GM18858 (cell line): ENCODE measurements around the gene FBN1.
A peak's percentile ranks its signal among the peaks of the same experiment; 100 is the strongest.

Experiments used
- ATAC-seq: cut with Tn5 transposase; IDR thresholded peaks from one replicate; pipeline ENCODE4 v1.9.1; 2021; ENCODE audit not compliant: unreplicated experiment

Gene FBN1

GRCh38 chr15:48652510-48653076, 7.1 kb upstream of the FBN1 start:
- ATAC-seq = no peak

GRCh38 chr15:48650931-48651330, 5.4 kb upstream of the FBN1 start:
- ATAC-seq = no peak

- no peak for ATAC-seq
Observed at GRCh38 chr15:48647962-48648361, 2.5 kb upstream of the FBN1 start.

GRCh38 chr15:48646331-48646730, 822 bp upstream of the FBN1 start:
- no peak for ATAC-seq

GRCh38 chr15:48644827-48645557, 517 bp downstream of the FBN1 start:
- ATAC-seq = peak; percentile 39

GRCh38 chr15:48644467-48644826, 1.1 kb downstream of the FBN1 start:
- no peak for ATAC-seq

GRCh38 chr15:48643776-48644466, 1.6 kb downstream of the FBN1 start:
- ATAC-seq = no peak

GRCh38 chr15:48643206-48643605, 2.3 kb downstream of the FBN1 start:
- ATAC-seq = no peak

- no peak for ATAC-seq
Observed at GRCh38 chr15:48642795-48643194, 2.7 kb downstream of the FBN1 start.

GRCh38 chr15:48641416-48641815, 4.1 kb downstream of the FBN1 start:
- ATAC-seq = peak; percentile 31

GRCh38 chr15:48638963-48639362, 6.5 kb downstream of the FBN1 start:
- ATAC-seq = no peak

GRCh38 chr15:48637639-48638038, 7.9 kb downstream of the FBN1 start:
- no peak for ATAC-seq

- ATAC-seq = no peak
Observed at GRCh38 chr15:48636511-48636910, 9.0 kb downstream of the FBN1 start.

- ATAC-seq = no peak
Observed at GRCh38 chr15:48634893-48635292, 10.6 kb downstream of the FBN1 start.

GRCh38 chr15:48634096-48634495, 11.4 kb downstream of the FBN1 start:
- ATAC-seq = no peak

GRCh38 chr15:48632651-48633050, 12.9 kb downstream of the FBN1 start:
- no peak for ATAC-seq

GRCh38 chr15:48631176-48631770, 14.2 kb downstream of the FBN1 start:
- no peak for ATAC-seq

- no peak for ATAC-seq
Observed at GRCh38 chr15:48630245-48630644, 15.3 kb downstream of the FBN1 start.

- no peak for ATAC-seq
Observed at GRCh38 chr15:48628832-48629231, 16.7 kb downstream of the FBN1 start.

GRCh38 chr15:48627260-48627940, 18.1 kb downstream of the FBN1 start:
- ATAC-seq = no peak

GRCh38 chr15:48625126-48625525, 20.4 kb downstream of the FBN1 start:
- ATAC-seq = no peak
